Measurements from ENCODE around the gene TRIP10. TPM values are rescaled to one million over a fixed set of nuclear protein-coding genes. Genes with fewer than 3 reads are reported as not detected.

TRIP10 gene
- total and polyA plus RNA-seq, 2 of the 13 experiments (the other 11 are each of a cell fraction or from before 2014, with no cell fraction given), result 32.5 to 33.2 TPM

DNA sequence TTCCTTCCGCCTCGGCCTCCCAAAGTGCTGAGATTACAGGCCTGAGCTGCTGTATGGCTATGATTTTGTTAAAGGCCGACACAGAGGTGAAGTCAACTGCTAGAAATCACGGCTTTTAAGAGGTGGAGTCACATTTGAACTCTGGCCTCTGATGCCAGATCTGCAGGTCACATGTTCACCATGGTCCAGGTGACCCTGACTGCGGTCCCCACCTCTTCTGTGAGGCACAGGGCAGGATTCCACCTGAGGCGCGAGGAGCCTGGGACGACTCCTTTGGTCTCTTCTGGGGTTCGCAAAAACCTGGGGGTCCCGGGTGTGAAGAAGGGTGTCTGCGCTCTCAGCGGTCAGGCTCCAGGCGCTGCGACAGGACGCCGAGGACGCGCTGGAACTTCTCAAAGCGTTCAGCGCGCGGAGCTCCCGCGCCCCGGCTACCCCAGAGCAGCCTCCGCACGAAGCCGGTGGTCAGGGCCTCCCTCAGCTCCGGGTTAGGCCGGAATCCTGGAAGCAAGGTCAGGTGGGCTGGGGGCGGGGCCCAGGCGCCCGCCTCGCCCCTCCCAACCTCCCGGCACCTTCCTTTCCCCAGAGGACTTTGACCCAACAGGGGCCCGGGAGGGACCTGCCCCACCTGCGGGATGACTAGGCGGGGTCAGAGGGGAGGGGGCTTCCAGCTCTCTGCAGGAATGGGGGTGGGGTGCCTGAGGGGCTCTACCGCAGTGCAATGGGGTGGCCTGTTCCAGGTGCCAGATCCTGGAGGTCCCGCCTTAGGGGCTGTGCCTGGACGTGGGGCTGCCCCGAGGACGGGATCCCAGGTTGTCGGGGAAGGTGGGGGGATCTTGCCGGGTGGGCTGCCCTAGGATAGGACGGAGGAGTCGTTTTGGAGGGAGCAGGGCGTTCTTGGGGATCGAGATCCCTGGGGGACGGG lies 13.0 kb downstream of the TRIP10 start (continued):
- TF ChIP-seq EP300 (IDR thresholded peaks at IDR 0.05; ENCODE audit: low read depth in 2 of 2, low read length in 2 of 2) (peak in 1 of 2 experiments; percentile 50; a peak in 2 of 4 replicates), EP300 (CRISPR knock-in tag; IDR thresholded peaks at IDR 0.05; ENCODE audit: borderline replicate concordance) (no peak; the same call in 1 of the 2 replicates), THAP11 (CRISPR knock-in tag; IDR thresholded peaks at IDR 0.05) (peak; percentile 36; the same call in 1 of the 2 replicates), SRY (CRISPR knock-in tag; IDR thresholded peaks at IDR 0.05) (peak; percentile 12; the same call in 1 of the 2 replicates), ZSCAN31 (CRISPR knock-in tag; IDR thresholded peaks at IDR 0.05; ENCODE audit: low read depth) (peak; percentile 84; the same call in 1 of the 2 replicates), ZNF337 (CRISPR knock-in tag; IDR thresholded peaks at IDR 0.05; ENCODE audit: borderline replicate concordance, low read depth) (peak; percentile 12; the same call in 1 of the 2 replicates), RXRA (CRISPR knock-in tag; IDR thresholded peaks at IDR 0.05) (no peak), ARID2 (CRISPR knock-in tag; IDR thresholded peaks at IDR 0.05; ENCODE audit: borderline replicate concordance) (peak; percentile 86; the same call in 1 of the 2 replicates), HOXA7 (CRISPR knock-in tag; IDR thresholded peaks at IDR 0.05) (no peak), ZNF549 (CRISPR knock-in tag; IDR thresholded peaks at IDR 0.05) (no peak), NAIF1 (CRISPR knock-in tag; IDR thresholded peaks at IDR 0.05; ENCODE audit: borderline replicate concordance) (no peak), SNAI1 (CRISPR knock-in tag; IDR thresholded peaks at IDR 0.05; ENCODE audit: borderline replicate concordance) (peak; percentile 37; the same call in 1 of the 2 replicates), ZFP36L2 (CRISPR knock-in tag; IDR thresholded peaks at IDR 0.05) (peak; percentile 64; the same call in 1 of the 2 replicates)
- TF ChIP-seq, protein P1, sequence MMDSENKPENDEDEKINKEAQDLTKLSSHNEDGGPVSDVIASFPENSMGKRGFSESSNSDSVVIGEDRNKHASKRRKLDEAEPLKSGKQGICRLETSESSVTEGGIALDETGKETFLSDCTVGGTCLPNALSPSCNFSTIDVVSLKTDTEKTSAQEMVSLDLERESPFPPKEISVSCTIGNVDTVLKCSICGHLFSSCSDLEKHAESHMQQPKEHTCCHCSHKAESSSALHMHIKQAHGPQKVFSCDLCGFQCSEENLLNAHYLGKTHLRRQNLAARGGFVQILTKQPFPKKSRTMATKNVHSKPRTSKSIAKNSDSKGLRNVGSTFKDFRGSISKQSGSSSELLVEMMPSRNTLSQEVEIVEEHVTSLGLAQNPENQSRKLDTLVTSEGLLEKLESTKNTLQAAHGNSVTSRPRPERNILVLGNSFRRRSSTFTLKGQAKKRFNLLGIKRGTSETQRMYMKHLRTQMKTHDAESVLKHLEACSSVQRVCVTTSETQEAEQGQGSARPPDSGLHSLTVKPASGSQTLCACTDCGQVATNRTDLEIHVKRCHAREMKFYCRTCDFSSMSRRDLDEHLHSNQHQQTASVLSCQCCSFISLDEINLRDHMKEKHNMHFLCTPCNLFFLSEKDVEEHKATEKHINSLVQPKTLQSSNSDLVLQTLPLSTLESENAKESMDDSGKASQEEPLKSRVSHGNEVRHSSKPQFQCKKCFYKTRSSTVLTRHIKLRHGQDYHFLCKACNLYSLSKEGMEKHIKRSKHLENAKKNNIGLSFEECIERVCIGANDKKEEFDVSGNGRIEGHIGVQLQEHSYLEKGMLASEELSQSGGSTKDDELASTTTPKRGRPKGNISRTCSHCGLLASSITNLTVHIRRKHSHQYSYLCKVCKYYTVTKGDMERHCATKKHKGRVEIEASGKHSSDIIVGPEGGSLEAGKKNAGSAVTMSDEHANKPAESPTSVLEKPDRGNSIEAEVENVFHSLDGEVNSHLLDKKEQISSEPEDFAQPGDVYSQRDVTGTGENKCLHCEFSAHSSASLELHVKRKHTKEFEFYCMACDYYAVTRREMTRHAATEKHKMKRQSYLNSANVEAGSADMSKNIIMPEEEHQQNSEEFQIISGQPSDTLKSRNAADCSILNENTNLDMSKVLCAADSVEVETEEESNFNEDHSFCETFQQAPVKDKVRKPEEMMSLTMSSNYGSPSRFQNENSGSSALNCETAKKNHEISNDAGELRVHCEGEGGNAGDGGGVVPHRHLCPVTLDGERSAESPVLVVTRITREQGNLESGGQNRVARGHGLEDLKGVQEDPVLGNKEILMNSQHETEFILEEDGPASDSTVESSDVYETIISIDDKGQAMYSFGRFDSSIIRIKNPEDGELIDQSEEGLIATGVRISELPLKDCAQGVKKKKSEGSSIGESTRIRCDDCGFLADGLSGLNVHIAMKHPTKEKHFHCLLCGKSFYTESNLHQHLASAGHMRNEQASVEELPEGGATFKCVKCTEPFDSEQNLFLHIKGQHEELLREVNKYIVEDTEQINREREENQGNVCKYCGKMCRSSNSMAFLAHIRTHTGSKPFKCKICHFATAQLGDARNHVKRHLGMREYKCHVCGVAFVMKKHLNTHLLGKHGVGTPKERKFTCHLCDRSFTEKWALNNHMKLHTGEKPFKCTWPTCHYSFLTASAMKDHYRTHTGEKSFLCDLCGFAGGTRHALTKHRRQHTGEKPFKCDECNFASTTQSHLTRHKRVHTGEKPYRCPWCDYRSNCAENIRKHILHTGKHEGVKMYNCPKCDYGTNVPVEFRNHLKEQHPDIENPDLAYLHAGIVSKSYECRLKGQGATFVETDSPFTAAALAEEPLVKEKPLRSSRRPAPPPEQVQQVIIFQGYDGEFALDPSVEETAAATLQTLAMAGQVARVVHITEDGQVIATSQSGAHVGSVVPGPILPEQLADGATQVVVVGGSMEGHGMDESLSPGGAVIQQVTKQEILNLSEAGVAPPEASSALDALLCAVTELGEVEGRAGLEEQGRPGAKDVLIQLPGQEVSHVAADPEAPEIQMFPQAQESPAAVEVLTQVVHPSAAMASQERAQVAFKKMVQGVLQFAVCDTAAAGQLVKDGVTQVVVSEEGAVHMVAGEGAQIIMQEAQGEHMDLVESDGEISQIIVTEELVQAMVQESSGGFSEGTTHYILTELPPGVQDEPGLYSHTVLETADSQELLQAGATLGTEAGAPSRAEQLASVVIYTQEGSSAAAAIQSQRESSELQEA (CRISPR knock-in tag; IDR thresholded peaks at IDR 0.05; ENCODE audit: not compliant biosample characterization), result no peak
- TF ChIP-seq, protein P2, sequence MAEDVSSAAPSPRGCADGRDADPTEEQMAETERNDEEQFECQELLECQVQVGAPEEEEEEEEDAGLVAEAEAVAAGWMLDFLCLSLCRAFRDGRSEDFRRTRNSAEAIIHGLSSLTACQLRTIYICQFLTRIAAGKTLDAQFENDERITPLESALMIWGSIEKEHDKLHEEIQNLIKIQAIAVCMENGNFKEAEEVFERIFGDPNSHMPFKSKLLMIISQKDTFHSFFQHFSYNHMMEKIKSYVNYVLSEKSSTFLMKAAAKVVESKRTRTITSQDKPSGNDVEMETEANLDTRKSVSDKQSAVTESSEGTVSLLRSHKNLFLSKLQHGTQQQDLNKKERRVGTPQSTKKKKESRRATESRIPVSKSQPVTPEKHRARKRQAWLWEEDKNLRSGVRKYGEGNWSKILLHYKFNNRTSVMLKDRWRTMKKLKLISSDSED (CRISPR knock-in tag; IDR thresholded peaks at IDR 0.05), result no peak
- TF ChIP-seq, protein P3, sequence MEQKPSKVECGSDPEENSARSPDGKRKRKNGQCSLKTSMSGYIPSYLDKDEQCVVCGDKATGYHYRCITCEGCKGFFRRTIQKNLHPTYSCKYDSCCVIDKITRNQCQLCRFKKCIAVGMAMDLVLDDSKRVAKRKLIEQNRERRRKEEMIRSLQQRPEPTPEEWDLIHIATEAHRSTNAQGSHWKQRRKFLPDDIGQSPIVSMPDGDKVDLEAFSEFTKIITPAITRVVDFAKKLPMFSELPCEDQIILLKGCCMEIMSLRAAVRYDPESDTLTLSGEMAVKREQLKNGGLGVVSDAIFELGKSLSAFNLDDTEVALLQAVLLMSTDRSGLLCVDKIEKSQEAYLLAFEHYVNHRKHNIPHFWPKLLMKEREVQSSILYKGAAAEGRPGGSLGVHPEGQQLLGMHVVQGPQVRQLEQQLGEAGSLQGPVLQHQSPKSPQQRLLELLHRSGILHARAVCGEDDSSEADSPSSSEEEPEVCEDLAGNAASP (CRISPR knock-in tag; IDR thresholded peaks at IDR 0.05; ENCODE audit: borderline replicate concordance), result no peak

Measured in HepG2 (cell line).